Gastrocnemius medialis (tissue), 4 donors: Measurements from ENCODE around the gene CLSTN3. TPM values are rescaled to one million over a fixed set of nuclear protein-coding genes. Genes with fewer than 3 reads are reported as not detected.
A peak's percentile ranks its signal among the peaks of the same experiment; 100 is the strongest.

ENCODE experiments used
- ATAC-seq, 2 donors: fragments of 150-250 bp; one replicate each; pipeline ENCODE4 v1.9.1; 2016
- DNase-seq, 2 donors: peaks; one replicate each; pipeline ENCODE4 v3.0.0-alpha.2; 2019
- H3K27ac ChIP-seq, 4 donors: fragments of 200-600 bp; sonication (generic); 1 replicate in 1 of 4; 2 replicates in 3 of 4; pipeline ENCODE4 v1.5.1; 2016 to 2018; ENCODE audit warnings: mild to moderate bottlenecking in 2 of 4, moderate library complexity in 1 of 4
- H3K27me3 ChIP-seq, 3 donors: fragments of 200-600 bp; sonication (generic) in 2 of 3; 1 replicate in 1 of 3; 2 replicates in 2 of 3; pipeline versions ENCODE4 v1.5.1 to v1.6.0; 2016 to 2019; ENCODE audit warnings: mild to moderate bottlenecking in 1 of 3, moderate library complexity in 1 of 3
- H3K36me3 ChIP-seq, 2 donors: fragments of 200-600 bp; sonication (generic) in 1 of 2; one replicate each; pipeline ENCODE4 v1.5.1; 2017 to 2018
- H3K4me1 ChIP-seq, 2 donors: fragments of 200-600 bp; sonication (generic) in 1 of 2; one replicate each; pipeline ENCODE4 v1.5.1; 2016 to 2017; ENCODE audit warnings: mild to moderate bottlenecking in 2 of 2
- H3K4me3 ChIP-seq, 4 donors: fragments of 200-600 bp; sonication (generic) in 3 of 4; 1 replicate in 1 of 4; 2 replicates in 3 of 4; pipeline ENCODE4 v1.5.1; 2016 to 2019; ENCODE audit warnings: mild to moderate bottlenecking in 2 of 4
- H3K9me3 ChIP-seq, 3 donors: fragments of 200-600 bp; sonication (generic) in 2 of 3; 1 replicate in 1 of 3; 2 replicates in 2 of 3; pipeline ENCODE4 v1.5.1; 2016 to 2019
- CTCF ChIP-seq, 5 experiments: fragments of 450-650 bp in 3 of 5; fragments of 200-600 bp in 2 of 5; sonication (generic) in 2 of 5; IDR thresholded peaks in 4 of 5; conservative IDR thresholded peaks in 1 of 5; 1 replicate in 4 of 5; 2 replicates in 1 of 5; pipeline ENCODE4 v1.5.1; 2016 to 2019; ENCODE audit warnings: antibody characterized with exemption in 5 of 5, mild to moderate bottlenecking in 3 of 5, moderate library complexity in 3 of 5
- POLR2A ChIP-seq, 2 donors: fragments of 450-650 bp; IDR thresholded peaks; one replicate each; pipeline ENCODE4 v1.6.1; 2017; ENCODE audit warnings: antibody characterized with exemption in 2 of 2, mild to moderate bottlenecking in 2 of 2, moderate library complexity in 2 of 2
- in situ Hi-C, 4 donors: fragments of 200-750 bp; cut with MboI; loops; one replicate each; pipeline versions ENCODE4 v1.15.0 to v1.8.0; 2017; ENCODE audit warnings: low sequenced_read_pairs in 4 of 4
- intact Hi-C: fragments of 100-400 bp; cut with DNase I; formaldehyde crosslinking; loops from one replicate; pipeline ENCODE4 v1.15.1; 2023; ENCODE audit warnings: low total_unique reads
- total RNA-seq, 4 donors: library from RNA; depleted of rRNA; stranded (reverse); fragments of >200 nt; gene quantifications; one replicate each; pipeline versions ENCODE4 v1.1.0 to v1.2.3, GENCODE V29; 2016

CLSTN3 gene
- total RNA-seq, 4 donors from 2014 or later = 1.2 to 3.5 (median 2.4) TPM

GRCh38 chr12:7092986-7093460, 37.1 kb upstream of the CLSTN3 start:
- in situ Hi-C loops = loop anchor here in 1 of 4 donors (5.0 kb wide), 1 partner anchor 36 kb away; no protein-coding TSS in a partner anchor

GRCh38 chr12:7093486-7093885, 36.7 kb upstream of the CLSTN3 start:
- no peak for TF ChIP-seq POLR2A (IDR thresholded peaks at IDR 0.05)
- Histone ChIP-seq H3K36me3 (peaks cover 0 to 1% of the 10 kb centered on the region in 2 donors), H3K9me3 (no peaks in the 10 kb centered on the region), H3K27me3 (no peaks in the 10 kb centered on the region), H3K4me3 (no peak overlapping the region), H3K27ac (no peak overlapping the region), H3K4me1 (peaks cover 8 to 25% of the 10 kb centered on the region in 2 donors)
- intact Hi-C loops (loop anchor here (1.0 to 5.0 kb wide), 3 partner anchors 15 to 171 kb away; partner anchors contain the start of genes C12orf57 and RNU7-1), in situ Hi-C loops (loop anchor here in 1 of 4 donors (5.0 kb wide), 1 partner anchor 36 kb away; no protein-coding TSS in a partner anchor)
- no peak for DNase-seq
- ATAC-seq = no peak

More at GRCh38 chr12:7092986-7093460, 37.1 kb upstream of the CLSTN3 start:
- H3K4me1 ChIP-seq = peaks cover 8 to 25% of the 10 kb centered on the region in 2 donors
- ATAC-seq (no peak), DNase-seq (no peak)
- no peak for TF ChIP-seq CTCF (IDR thresholded peaks at IDR 0.05 in 4 of 5, conservative IDR thresholded peaks at IDR 0.05 in 1 of 5)
- no peak for TF ChIP-seq POLR2A (IDR thresholded peaks at IDR 0.05)
- peak overlapping the region; percentile 68 to 80 (median 70) for H3K27ac ChIP-seq
- H3K36me3 ChIP-seq = no peaks in the 10 kb centered on the region
- H3K9me3 ChIP-seq = no peaks in the 10 kb centered on the region
- intact Hi-C loops = loop anchor here (1.0 to 5.0 kb wide), 4 partner anchors 15 to 171 kb away; partner anchors contain the start of genes C12orf57, C1S and RNU7-1
- H3K27me3 ChIP-seq = no peaks in the 10 kb centered on the region
- no peak overlapping the region for H3K4me3 ChIP-seq

GRCh38 chr12:7093892-7094291, 36.3 kb upstream of the CLSTN3 start:
- Histone ChIP-seq H3K9me3 (no peaks in the 10 kb centered on the region), H3K4me3 (no peak overlapping the region), H3K27ac (no peak overlapping the region), H3K36me3 (peaks cover 0 to 4% of the 10 kb centered on the region in 2 donors), H3K4me1 (peaks cover 8 to 25% of the 10 kb centered on the region in 2 donors), H3K27me3 (no peaks in the 10 kb centered on the region)
- DNase-seq = no peak
- no peak for ATAC-seq
- in situ Hi-C loops = loop anchor here in 1 of 4 donors (5.0 kb wide), 1 partner anchor 37 kb away; no protein-coding TSS in a partner anchor
- intact Hi-C loops = loop anchor here (1.0 to 5.0 kb wide), 3 partner anchors 14 to 172 kb away; partner anchors contain the start of genes C12orf57 and RNU7-1
- no peak for TF ChIP-seq POLR2A (IDR thresholded peaks at IDR 0.05)
- no peak for TF ChIP-seq CTCF (IDR thresholded peaks at IDR 0.05 in 4 of 5, conservative IDR thresholded peaks at IDR 0.05 in 1 of 5)

- ATAC-seq = no peak
- no peak for TF ChIP-seq POLR2A (IDR thresholded peaks at IDR 0.05)
- TF ChIP-seq CTCF (IDR thresholded peaks at IDR 0.05 in 4 of 5, conservative IDR thresholded peaks at IDR 0.05 in 1 of 5) = no peak
- in situ Hi-C loops = no loop called here
- Histone ChIP-seq H3K4me1 (peaks cover 2 to 25% of the 10 kb centered on the region in 2 donors), H3K4me3 (peak overlapping the region in 3 of 4 donors; percentile 21 to 49 (median 31)), H3K36me3 (peaks cover 0 to 11% of the 10 kb centered on the region in 2 donors), H3K27me3 (no peaks in the 10 kb centered on the region), H3K9me3 (no peaks in the 10 kb centered on the region), H3K27ac (no peak overlapping the region)
- no peak for DNase-seq
- intact Hi-C loops = no loop called here
These were observed 33.9 kb upstream of the CLSTN3 start for GRCh38 chr12:7096006-7096932.

GRCh38 chr12:7096979-7097378, 33.2 kb upstream of the CLSTN3 start:
- Histone ChIP-seq H3K4me3 (peak overlapping the region; percentile 21 to 49 (median 32)), H3K9me3 (no peaks in the 10 kb centered on the region), H3K27ac (peak overlapping the region in 1 of 4 donors; percentile 36), H3K27me3 (no peaks in the 10 kb centered on the region), H3K4me1 (peaks cover 2 to 22% of the 10 kb centered on the region in 2 donors), H3K36me3 (peaks cover 0 to 11% of the 10 kb centered on the region in 2 donors)
- TF ChIP-seq POLR2A (IDR thresholded peaks at IDR 0.05) = no peak
- TF ChIP-seq CTCF (IDR thresholded peaks at IDR 0.05 in 4 of 5, conservative IDR thresholded peaks at IDR 0.05 in 1 of 5) = no peak
- peak in 1 of 2 donors; percentile 32 for DNase-seq
- peak; percentile 53 to 57 for ATAC-seq
- intact Hi-C loops = no loop called here
- in situ Hi-C loops = no loop called here
